ENCODE measurements around the gene COL25A1.

Gene COL25A1

GRCh38 chr4:109083911-109084310, 218.5 kb downstream of the COL25A1 start:
- no peaks in the 10 kb centered on the region for H3K27me3 ChIP-seq (ENCODE audit: low read depth, low read length)
- H2AFZ ChIP-seq (ENCODE audit: low read depth, low read length) = no peak overlapping the region
- no peaks in the 10 kb centered on the region for H3K79me2 ChIP-seq (ENCODE audit: low read length)
- no peak overlapping the region for H3K4me3 ChIP-seq (ENCODE audit: low read length)
- no peak for TF ChIP-seq EZH2phosphoT487 (IDR thresholded peaks at IDR 0.05; ENCODE audit: low read depth)
- no peak for TF ChIP-seq CTCF (IDR thresholded peaks at IDR 0.05; ENCODE audit: low read depth, low read length)
- no peak overlapping the region for H3K4me2 ChIP-seq (ENCODE audit: low read length)
- H3K4me1 ChIP-seq (ENCODE audit: low read length) = no peaks in the 10 kb centered on the region
- H3K27ac ChIP-seq (ENCODE audit: low read length) = no peak overlapping the region
- H3K9ac ChIP-seq (ENCODE audit: low read length) = no peak overlapping the region
- H3K36me3 ChIP-seq (replicated peaks; ENCODE audit: low read depth, low read length) = no peaks in the 10 kb centered on the region
- H3K9me3 ChIP-seq (ENCODE audit: insufficient read depth, low read length) = no peaks in the 10 kb centered on the region
- H4K20me1 ChIP-seq (ENCODE audit: insufficient read depth, low read length) = no peaks in the 10 kb centered on the region

GRCh38 chr4:109079731-109080130, 222.7 kb downstream of the COL25A1 start:
- H3K27ac ChIP-seq (ENCODE audit: low read length) = no peak overlapping the region
- no peaks in the 10 kb centered on the region for H3K79me2 ChIP-seq (ENCODE audit: low read length)
- H3K36me3 ChIP-seq (replicated peaks; ENCODE audit: low read depth, low read length) = no peaks in the 10 kb centered on the region
- no peaks in the 10 kb centered on the region for H3K9me3 ChIP-seq (ENCODE audit: insufficient read depth, low read length)
- H4K20me1 ChIP-seq (ENCODE audit: insufficient read depth, low read length) = no peaks in the 10 kb centered on the region
- no peak overlapping the region for H3K4me3 ChIP-seq (ENCODE audit: low read length)
- H3K4me2 ChIP-seq (ENCODE audit: low read length) = no peak overlapping the region
- H3K9ac ChIP-seq (ENCODE audit: low read length) = no peak overlapping the region
- no peak overlapping the region for H2AFZ ChIP-seq (ENCODE audit: low read depth, low read length)
- H3K27me3 ChIP-seq (ENCODE audit: low read depth, low read length) = no peaks in the 10 kb centered on the region
- no peaks in the 10 kb centered on the region for H3K4me1 ChIP-seq (ENCODE audit: low read length)
- TF ChIP-seq EZH2phosphoT487 (IDR thresholded peaks at IDR 0.05; ENCODE audit: low read depth) = no peak
- TF ChIP-seq CTCF (IDR thresholded peaks at IDR 0.05; ENCODE audit: low read depth, low read length) = no peak

GRCh38 chr4:109079201-109079600, 223.3 kb downstream of the COL25A1 start:
- no peaks in the 10 kb centered on the region for H3K27me3 ChIP-seq (ENCODE audit: low read depth, low read length)
- H3K9me3 ChIP-seq (ENCODE audit: insufficient read depth, low read length) = no peaks in the 10 kb centered on the region
- H3K9ac ChIP-seq (ENCODE audit: low read length) = no peak overlapping the region
- H3K4me3 ChIP-seq (ENCODE audit: low read length) = no peak overlapping the region
- H3K4me1 ChIP-seq (ENCODE audit: low read length) = no peaks in the 10 kb centered on the region
- no peak overlapping the region for H2AFZ ChIP-seq (ENCODE audit: low read depth, low read length)
- no peak for TF ChIP-seq CTCF (IDR thresholded peaks at IDR 0.05; ENCODE audit: low read depth, low read length)
- TF ChIP-seq EZH2phosphoT487 (IDR thresholded peaks at IDR 0.05; ENCODE audit: low read depth) = no peak
- no peaks in the 10 kb centered on the region for H4K20me1 ChIP-seq (ENCODE audit: insufficient read depth, low read length)
- H3K36me3 ChIP-seq (replicated peaks; ENCODE audit: low read depth, low read length) = no peaks in the 10 kb centered on the region
- no peak overlapping the region for H3K27ac ChIP-seq (ENCODE audit: low read length)
- H3K79me2 ChIP-seq (ENCODE audit: low read length) = no peaks in the 10 kb centered on the region
- no peak overlapping the region for H3K4me2 ChIP-seq (ENCODE audit: low read length)

- Histone ChIP-seq H3K4me3 (ENCODE audit: low read length) (no peak overlapping the region), H3K4me2 (ENCODE audit: low read length) (no peak overlapping the region), H3K9ac (ENCODE audit: low read length) (no peak overlapping the region)
These were observed 223.7 kb downstream of the COL25A1 start for GRCh38 chr4:109078724-109079123.

More at GRCh38 chr4:109078724-109079123, 223.7 kb downstream of the COL25A1 start:
- Histone ChIP-seq H3K27me3 (ENCODE audit: low read depth, low read length) (no peaks in the 10 kb centered on the region), H4K20me1 (ENCODE audit: insufficient read depth, low read length) (no peaks in the 10 kb centered on the region), H2AFZ (ENCODE audit: low read depth, low read length) (no peak overlapping the region), H3K9me3 (ENCODE audit: insufficient read depth, low read length) (no peaks in the 10 kb centered on the region), H3K4me1 (ENCODE audit: low read length) (no peaks in the 10 kb centered on the region), H3K36me3 (replicated peaks; ENCODE audit: low read depth, low read length) (no peaks in the 10 kb centered on the region), H3K27ac (ENCODE audit: low read length) (no peak overlapping the region), H3K79me2 (ENCODE audit: low read length) (no peaks in the 10 kb centered on the region)
- TF ChIP-seq CTCF (IDR thresholded peaks at IDR 0.05; ENCODE audit: low read depth, low read length) = no peak
- no peak for TF ChIP-seq EZH2phosphoT487 (IDR thresholded peaks at IDR 0.05; ENCODE audit: low read depth)
